HUES48 (cell line): Measurements from ENCODE around the gene TMED7.

Source experiments
- H3K27ac ChIP-seq: one replicate; pipeline ENCODE4 v1.7.0; 2013; ENCODE audit warnings: low read depth, low read length, inconsistent platforms
- H3K27me3 ChIP-seq: 2 replicates; pipeline ENCODE4 v1.6.1; 2013; ENCODE audit warnings: mild to moderate bottlenecking, low read length; ENCODE audit not compliant: control insufficient read depth, insufficient read depth
- H3K36me3 ChIP-seq: 2 replicates; pipeline ENCODE4 v1.6.1; 2013; ENCODE audit warnings: low read length; ENCODE audit not compliant: control insufficient read depth, insufficient read depth
- H3K4me1 ChIP-seq: 2 replicates; pipeline ENCODE4 v1.6.1; 2013; ENCODE audit warnings: mild to moderate bottlenecking, low read length; ENCODE audit not compliant: control insufficient read depth, insufficient read depth
- H3K4me3 ChIP-seq: 2 replicates; pipeline ENCODE4 v1.5.1; 2013; ENCODE audit warnings: mild to moderate bottlenecking, low read depth, low read length
- H3K9ac ChIP-seq: 2 replicates; pipeline ENCODE4 v1.6.1; 2013; ENCODE audit warnings: mild to moderate bottlenecking, low read depth, low read length, moderate library complexity
- H3K9me3 ChIP-seq: 2 replicates; pipeline ENCODE4 v1.6.1; 2013; ENCODE audit warnings: low read length; ENCODE audit not compliant: control insufficient read depth, insufficient read depth

Gene TMED7

DNA sequence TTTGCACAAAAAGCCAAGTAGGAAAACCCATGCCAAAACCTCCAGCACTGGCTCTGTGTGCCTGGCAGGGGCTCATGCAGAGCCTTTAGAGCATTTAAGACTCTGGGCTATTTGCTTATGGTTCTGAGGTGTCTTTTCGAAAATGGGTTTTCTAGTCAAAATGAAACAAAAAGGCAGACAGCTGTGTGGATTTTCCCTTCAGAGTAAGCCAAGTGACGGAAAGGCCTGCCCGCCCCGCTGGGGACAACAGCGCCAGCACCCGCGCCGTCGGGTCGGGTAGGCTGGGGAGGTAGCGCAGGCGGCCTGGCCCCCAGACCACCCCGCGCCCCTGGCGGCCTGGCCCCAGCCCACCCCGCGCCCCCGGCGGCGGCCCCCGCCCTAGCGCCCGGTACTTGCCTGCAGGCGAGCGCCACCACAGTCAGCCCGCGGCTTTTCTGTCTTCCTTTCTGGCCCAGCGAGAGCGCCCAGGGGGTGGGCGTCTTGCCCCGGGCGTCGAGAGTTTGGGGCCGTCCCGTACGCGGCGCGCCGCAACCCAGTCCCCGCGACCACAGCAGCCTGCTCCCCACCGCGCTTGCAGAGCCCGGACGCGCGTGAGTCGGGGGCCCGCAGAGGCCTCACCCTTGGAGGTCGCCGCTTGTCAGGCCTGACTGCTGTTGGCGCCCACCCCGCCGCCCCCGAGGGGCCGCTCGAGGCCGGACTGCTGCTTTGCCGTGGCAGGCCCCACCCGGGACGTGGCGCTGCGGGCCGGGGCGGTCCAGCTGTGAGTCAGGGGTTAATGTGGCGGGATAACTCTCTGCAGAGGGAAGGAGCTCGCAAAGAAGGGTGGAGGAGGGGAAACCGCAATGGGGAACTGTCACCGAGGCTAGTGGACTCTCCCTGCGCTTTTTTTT, 23.9 kb downstream of the TMED7 start, which contains the start of gene TICAM2:
TSS of gene TICAM2 (minus strand) at position 779 of the 890 bp plus-strand sequence. CDS start 21,223 bp downstream, outside the sequence.
- H3K36me3 ChIP-seq, result 0 out of 2 replicates have a peak, but pooled peaks cover 3% of the 10 kb centered on the region
- H3K27ac ChIP-seq, result no peak within 1 kb of the TSS
- peak within 1 kb of the TSS; percentile 61 for H3K4me3 ChIP-seq
- H3K9ac ChIP-seq, result no peak within 1 kb of the TSS
- no peaks in the 10 kb centered on the region for H3K9me3 ChIP-seq
- no peaks in the 10 kb centered on the region for H3K27me3 ChIP-seq
- H3K4me1 ChIP-seq, result peaks cover 14% of the 10 kb centered on the region; the same call in 1 of the 2 replicates

DNA sequence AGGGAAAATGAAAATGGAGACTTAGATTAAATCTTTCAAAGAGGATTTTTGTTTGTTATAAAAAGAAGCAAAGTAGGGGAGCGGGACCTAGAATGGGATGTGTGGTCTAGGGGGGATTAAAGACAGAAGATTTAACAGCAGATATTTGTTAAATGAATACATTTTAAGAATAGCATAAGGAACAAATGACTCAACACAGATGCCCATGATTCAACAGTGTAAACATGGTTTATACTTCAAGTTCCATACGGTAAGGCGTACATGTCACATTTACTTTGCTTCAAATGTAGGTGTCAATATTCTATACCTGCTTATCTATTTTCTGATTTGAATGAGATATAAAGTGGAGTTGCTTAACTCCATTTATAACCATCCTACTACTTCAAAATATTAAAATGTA, 25.1 kb downstream of the TMED7 start:
- H3K4me1 ChIP-seq, result peaks cover 14% of the 10 kb centered on the region; the same call in 1 of the 2 replicates
- no peaks in the 10 kb centered on the region for H3K27me3 ChIP-seq
- H3K27ac ChIP-seq, result no peak overlapping the region
- H3K36me3 ChIP-seq, result 0 out of 2 replicates have a peak, but pooled peaks cover 3% of the 10 kb centered on the region
- no peak overlapping the region for H3K9ac ChIP-seq
- H3K4me3 ChIP-seq, result no peak overlapping the region
- no peaks in the 10 kb centered on the region for H3K9me3 ChIP-seq

DNA sequence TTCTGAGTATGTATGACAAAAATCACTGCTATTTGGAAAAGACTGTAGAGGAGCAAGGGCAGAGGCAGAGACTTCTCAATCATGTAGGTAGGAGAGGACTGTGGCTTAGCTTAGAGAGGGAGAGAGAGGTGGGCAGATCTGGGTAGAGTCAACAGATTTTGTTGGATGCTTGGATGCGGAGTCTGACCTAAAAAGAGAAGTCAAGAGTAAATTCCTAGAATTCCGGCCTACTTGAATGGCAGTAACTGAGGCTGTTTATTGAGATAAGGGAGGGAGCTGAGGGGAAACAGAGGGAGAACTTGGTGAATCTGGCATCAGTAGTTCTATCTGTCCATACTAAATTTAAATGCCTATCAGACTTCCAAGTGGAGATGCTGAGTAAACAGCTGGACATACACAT, 25.9 kb downstream of the TMED7 start:
- H3K27me3 ChIP-seq, result no peaks in the 10 kb centered on the region
- H3K9me3 ChIP-seq, result no peaks in the 10 kb centered on the region
- H3K4me3 ChIP-seq, result no peak overlapping the region
- no peak overlapping the region for H3K9ac ChIP-seq
- no peak overlapping the region for H3K27ac ChIP-seq
- peaks cover 14% of the 10 kb centered on the region; the same call in 1 of the 2 replicates for H3K4me1 ChIP-seq
- 0 out of 2 replicates have a peak, but pooled peaks cover 3% of the 10 kb centered on the region for H3K36me3 ChIP-seq

DNA sequence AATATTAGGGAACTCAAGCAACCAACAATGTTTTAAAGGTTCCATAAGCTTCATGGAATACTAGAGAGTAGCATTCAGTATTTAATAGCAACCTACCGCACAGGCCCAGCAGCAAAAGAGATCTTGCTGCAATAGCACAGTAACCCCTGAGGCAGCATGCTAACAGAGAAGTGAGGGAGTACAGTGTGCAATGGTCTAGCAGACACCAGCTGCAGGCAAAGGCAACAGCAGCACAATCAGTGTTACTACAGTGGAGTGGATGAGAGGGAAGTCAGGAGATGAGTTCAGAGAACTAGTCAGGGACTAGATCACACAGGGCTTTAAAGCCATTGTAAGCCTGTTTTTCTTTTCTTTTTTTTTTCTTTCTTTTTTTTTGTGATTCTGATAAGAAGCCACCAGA, 26.3 kb downstream of the TMED7 start:
- Histone ChIP-seq H3K9ac (no peak overlapping the region), H3K27ac (no peak overlapping the region), H3K36me3 (no peaks in the 10 kb centered on the region), H3K4me3 (no peak overlapping the region), H3K9me3 (no peaks in the 10 kb centered on the region), H3K27me3 (no peaks in the 10 kb centered on the region), H3K4me1 (peaks cover 14% of the 10 kb centered on the region; the same call in 1 of the 2 replicates)

DNA sequence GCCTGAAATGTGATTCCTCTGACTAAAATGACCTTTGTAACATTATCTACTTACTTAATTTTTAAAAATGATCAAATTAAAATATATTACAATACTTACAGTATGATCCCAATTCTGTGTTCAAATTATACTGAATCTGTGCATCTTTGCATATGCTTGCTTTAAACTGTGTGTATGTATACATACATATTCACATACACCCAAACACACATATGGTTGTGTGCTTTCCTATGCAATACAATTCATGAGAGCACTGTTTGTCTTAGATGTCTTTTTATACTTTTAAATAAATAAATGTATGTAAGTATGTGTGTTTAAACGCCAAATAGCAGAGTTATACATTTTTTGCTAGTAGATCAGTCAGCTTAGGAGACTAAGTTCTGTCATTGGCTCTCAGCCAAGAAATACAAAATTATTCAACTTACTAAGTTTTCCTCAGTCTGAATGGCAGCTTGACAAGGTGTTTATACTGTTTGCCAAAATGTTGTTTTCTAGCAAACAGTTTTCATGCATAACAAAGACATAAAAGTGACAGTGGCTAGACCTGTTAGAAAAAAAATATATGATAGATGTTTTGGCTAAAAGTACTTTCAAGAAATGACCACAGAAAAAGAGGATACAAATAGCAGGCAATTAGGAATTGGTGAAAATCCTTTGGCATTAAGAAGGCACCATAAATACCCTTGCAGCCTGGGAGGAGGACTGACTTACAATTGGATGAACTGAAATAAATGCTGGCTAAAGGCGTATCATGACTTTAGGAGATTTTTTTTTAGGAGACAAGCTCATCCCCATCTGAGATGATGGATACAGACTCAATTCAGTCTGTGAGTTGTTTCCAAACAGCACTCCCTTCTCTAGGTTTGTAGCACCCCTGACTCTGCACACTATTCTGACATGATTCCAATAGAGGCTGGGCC, 31.4 kb downstream of the TMED7 start:
- Histone ChIP-seq H3K4me3 (no peak overlapping the region), H3K4me1 (peaks cover 1% of the 10 kb centered on the region; the same call in 1 of the 2 replicates), H3K9me3 (no peaks in the 10 kb centered on the region), H3K27ac (no peak overlapping the region), H3K36me3 (no peaks in the 10 kb centered on the region), H3K27me3 (no peaks in the 10 kb centered on the region), H3K9ac (no peak overlapping the region)

DNA sequence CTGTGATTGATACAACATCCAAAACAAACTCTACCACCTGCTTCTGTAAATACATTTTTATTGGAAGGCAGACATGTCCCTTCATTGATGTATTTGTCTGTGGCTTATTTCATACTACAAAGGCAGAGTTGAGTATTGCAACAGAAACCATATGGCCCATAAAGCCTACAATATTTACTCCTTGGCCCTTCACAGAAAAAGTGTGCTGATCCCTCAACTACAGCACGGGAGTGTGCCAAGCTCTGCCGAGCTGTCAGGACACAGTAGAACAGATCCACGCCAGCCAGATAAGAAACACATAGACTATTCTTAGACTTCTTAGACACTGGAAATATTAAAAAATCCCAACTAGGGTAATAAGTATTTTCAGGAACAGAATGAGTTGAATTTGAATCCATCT, 36.8 kb downstream of the TMED7 start:
- no peaks in the 10 kb centered on the region for H3K27me3 ChIP-seq
- no peak overlapping the region for H3K27ac ChIP-seq

DNA sequence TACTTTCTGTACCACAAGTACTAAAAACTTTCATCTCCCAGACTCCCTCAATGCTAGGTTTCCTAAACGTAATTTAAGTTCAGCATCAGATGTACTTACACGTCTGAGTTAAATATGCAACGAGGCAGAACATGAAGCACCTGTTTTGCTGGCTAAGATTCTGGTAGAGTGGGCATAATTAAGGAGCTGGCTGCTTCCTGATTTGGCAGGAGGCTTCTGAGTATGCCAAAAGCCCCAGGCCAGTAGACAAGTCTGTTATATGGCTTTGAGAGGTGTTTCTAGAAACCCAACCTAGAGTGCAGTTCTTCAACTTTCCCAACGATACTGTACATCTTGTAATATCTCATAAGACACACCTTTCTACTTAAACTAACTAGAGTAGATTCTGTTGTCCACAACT, 37.2 kb downstream of the TMED7 start:
- H3K9ac ChIP-seq, result no peak overlapping the region
- H3K9me3 ChIP-seq, result no peaks in the 10 kb centered on the region
- H3K4me3 ChIP-seq, result no peak overlapping the region
- no peaks in the 10 kb centered on the region for H3K27me3 ChIP-seq
- H3K4me1 ChIP-seq, result no peaks in the 10 kb centered on the region
- no peak overlapping the region for H3K27ac ChIP-seq
- no peaks in the 10 kb centered on the region for H3K36me3 ChIP-seq

More for the DNA sequence above, 36.8 kb downstream of the TMED7 start:
- Histone ChIP-seq H3K4me3 (no peak overlapping the region), H3K9me3 (no peaks in the 10 kb centered on the region), H3K4me1 (no peaks in the 10 kb centered on the region), H3K9ac (no peak overlapping the region), H3K36me3 (no peaks in the 10 kb centered on the region)

DNA sequence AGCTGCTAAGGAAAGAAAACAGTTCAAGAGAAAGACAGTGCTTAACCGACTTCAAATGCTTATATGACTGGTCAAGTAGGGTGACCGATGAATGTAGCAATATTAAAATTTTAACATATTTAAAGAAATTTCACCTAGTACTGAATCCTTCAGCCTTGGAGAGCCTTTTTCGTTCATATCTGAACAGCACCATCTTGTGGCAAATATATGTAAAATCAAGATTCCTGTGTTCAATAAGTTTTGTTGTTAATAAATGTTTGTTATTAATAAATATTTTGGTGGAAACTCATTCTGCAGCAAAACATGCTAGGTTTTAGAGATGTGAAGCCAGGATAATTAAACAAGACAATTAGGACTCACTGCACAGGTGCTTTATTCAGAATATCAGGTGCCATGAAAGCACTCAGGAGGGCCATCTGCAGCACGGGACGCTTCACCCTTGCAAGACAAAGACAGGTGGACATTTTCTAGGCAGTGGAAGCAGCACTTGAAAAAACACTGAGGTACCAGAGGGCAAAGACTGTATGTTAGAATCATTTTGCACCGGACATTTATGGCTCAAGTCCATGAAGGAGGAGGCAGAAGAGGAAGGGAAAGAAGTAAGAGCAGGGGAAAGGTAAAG, 39.2 kb downstream of the TMED7 start:
- no peaks in the 10 kb centered on the region for H3K27me3 ChIP-seq
- H3K4me3 ChIP-seq, result no peak overlapping the region
- no peak overlapping the region for H3K9ac ChIP-seq
- H3K9me3 ChIP-seq, result no peaks in the 10 kb centered on the region
- peaks cover 6% of the 10 kb centered on the region; the same call in 1 of the 2 replicates for H3K4me1 ChIP-seq
- H3K27ac ChIP-seq, result no peak overlapping the region
- no peaks in the 10 kb centered on the region for H3K36me3 ChIP-seq

DNA sequence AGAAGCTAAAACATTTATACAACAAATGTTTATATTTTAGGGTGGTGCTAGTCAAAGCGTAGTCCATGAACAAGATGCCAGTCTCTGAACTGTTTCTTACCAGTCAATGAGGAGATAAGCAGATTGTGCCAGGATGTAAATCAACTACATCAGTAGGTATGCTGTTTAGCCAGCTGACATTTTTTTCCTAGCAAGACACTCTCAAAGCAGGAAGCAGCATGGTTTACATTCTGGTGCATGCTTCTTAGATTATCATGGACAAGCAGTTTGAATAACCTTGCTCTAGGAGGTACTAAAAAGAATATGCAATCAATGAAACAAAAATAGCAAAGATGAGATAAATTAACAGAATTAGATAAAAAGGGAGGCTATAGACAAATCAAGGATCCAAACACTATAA, 40.6 kb downstream of the TMED7 start:
- Histone ChIP-seq H3K36me3 (no peaks in the 10 kb centered on the region), H3K27ac (no peak overlapping the region), H3K9ac (no peak overlapping the region), H3K9me3 (no peaks in the 10 kb centered on the region), H3K4me1 (peaks cover 6% of the 10 kb centered on the region; the same call in 1 of the 2 replicates), H3K27me3 (no peaks in the 10 kb centered on the region), H3K4me3 (no peak overlapping the region)

DNA sequence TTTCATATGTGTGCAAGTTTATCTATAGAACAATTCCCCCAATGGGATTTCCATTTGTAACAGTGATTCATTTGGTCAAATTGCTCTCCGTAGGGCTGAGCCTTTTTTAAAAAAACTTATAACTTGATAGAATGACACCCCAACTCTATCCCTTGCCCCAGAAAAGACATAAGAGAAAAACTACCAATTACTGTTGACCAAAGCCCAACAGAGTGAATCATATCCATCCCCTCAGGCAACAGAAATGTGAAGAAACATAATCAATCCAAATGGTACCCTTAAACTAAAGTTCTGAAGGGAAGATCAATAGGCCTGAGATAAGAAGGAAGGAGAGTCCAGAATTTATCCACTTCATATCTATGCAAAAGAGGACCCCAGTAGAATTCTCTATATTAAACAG, 41.3 kb downstream of the TMED7 start:
- no peak overlapping the region for H3K9ac ChIP-seq
- H3K4me1 ChIP-seq, result peaks cover 6% of the 10 kb centered on the region; the same call in 1 of the 2 replicates
- no peaks in the 10 kb centered on the region for H3K9me3 ChIP-seq
- no peaks in the 10 kb centered on the region for H3K36me3 ChIP-seq
- no peaks in the 10 kb centered on the region for H3K27me3 ChIP-seq
- H3K27ac ChIP-seq, result no peak overlapping the region
- H3K4me3 ChIP-seq, result no peak overlapping the region
